Measurements from ENCODE around the gene SLC44A2.

DNA sequence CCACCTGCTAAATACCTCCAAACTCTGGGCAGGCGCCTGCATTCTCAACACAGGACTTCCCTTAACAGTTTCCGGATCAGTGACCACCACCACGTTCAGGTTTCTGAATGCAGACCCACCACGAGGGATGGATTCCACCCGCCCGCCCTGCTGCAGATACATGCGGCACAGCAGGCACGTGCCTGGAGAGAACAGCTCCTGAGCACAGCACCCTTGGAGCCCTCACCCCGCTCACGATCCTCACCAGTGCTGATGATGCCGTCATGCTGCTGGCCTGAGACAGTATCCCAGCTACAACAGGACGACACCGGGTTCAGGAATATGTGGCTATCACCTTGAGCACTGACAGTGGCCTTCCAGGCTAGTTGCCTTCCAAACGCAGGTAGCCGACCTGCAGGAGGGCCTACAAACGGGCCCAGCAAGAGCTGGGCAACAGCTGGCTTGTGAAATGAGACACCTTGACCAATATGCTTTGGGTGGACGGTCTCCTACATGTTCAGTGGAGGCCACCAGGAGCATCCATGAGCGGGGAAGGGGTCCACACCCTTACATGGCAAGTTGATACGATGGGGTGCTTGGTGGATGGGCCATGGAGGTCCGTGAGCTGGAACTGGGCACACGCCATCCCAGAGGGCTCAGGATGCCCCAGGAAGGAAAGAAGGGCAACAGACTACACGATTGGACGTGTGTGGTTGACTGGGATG, 66.0 kb downstream of the SLC44A2 start:
- TF ChIP-seq POLR2AphosphoS5 (IDR thresholded peaks at IDR 0.05; ENCODE audit: borderline replicate concordance, low read depth, low read length) (no peak), EZH2 (IDR thresholded peaks at IDR 0.05) (no peak)

All from SK-N-MC (cell line).